Mammary epithelial cell (primary cell): ENCODE data around the gene NIPA2.

Experiments
- CTCF ChIP-seq, 2 donors: IDR thresholded peaks in 1 of 2; conservative IDR thresholded peaks in 1 of 2; 2 replicates each; pipeline ENCODE4 v1.5.1; 2011 to 2012; ENCODE audit warnings: inconsistent platforms in 2 of 2, low read length in 2 of 2, mild to moderate bottlenecking in 2 of 2, control low read depth in 1 of 2, low read depth in 1 of 2; ENCODE audit not compliant: insufficient read depth in 1 of 2; ENCODE audit errors: extremely low read depth in 1 of 2
- EZH2 ChIP-seq: IDR thresholded peaks from 2 replicates; pipeline ENCODE4 v1.6.1; 2012; ENCODE audit warnings: low read length, inconsistent platforms, borderline replicate concordance

GRCh38 chr15:22827125-22827524 is 11.3 kb upstream of the NIPA2 start:
- TF ChIP-seq CTCF (conservative IDR thresholded peaks at IDR 0.05 in 1 of 2, IDR thresholded peaks at IDR 0.05 in 1 of 2; ENCODE audit: extremely low read depth in 1 of 2, insufficient read depth in 1 of 2, low read depth in 1 of 2, low read length in 2 of 2) (no peak), EZH2 (no peak)
